HCT116 (cell line): Measurements from ENCODE around the gene ZDHHC1. TPM values are rescaled to one million over a fixed set of nuclear protein-coding genes. Genes with fewer than 3 reads are reported as not detected.
A peak's percentile ranks its signal among the peaks of the same experiment; 100 is the strongest.
"Not testable (repeated sequence)": the region's sequence is repeated elsewhere in the genome, so short reads cannot be mapped to it uniquely, and the experiment has no call there.

Source experiments
- ATAC-seq: fragments of 200-7000 bp; cut with Tn5 transposase; 2 replicates; pipeline ENCODE4 v1.9.1; 2020; ENCODE audit warnings: mild to moderate bottlenecking, moderate library complexity
- BruUV-seq: library from RNA; stranded (reverse); fragments of 400-500 nt; replicated peaks from 2 replicates; lab custom pipeline; 2021; lab: Mats Ljungman, UMichigan
- CTCF ChIA-PET: fragments of 300-600 bp; sonication (Branson Sonifier 250); formaldehyde crosslinking; loops from one replicate; lab custom pipeline; 2021; ENCODE audit warnings: antibody characterized with exemption; lab: Charles Lee
- POLR2A ChIA-PET: fragments of 300-600, 350-600 bp; sonication (Branson Sonifier 250); formaldehyde crosslinking; loops from one replicate; lab custom pipeline; 2021; ENCODE audit warnings: antibody characterized with exemption; lab: Charles Lee
- RAD21 ChIA-PET, 2 experiments: fragments of 300-600 bp; sonication (Branson Sonifier 250); formaldehyde crosslinking; loops; one replicate each; lab custom pipeline; 2023; ENCODE audit warnings: low total read pairs in 2 of 2; ENCODE audit not compliant: uncharacterized antibody in 2 of 2, unreplicated experiment in 2 of 2, low non-redundant PET in 1 of 2; lab: Charles Lee
- DNase-seq: peaks from one replicate; pipeline ENCODE4 v3.0.0-alpha.2; 2010; ENCODE audit warnings: low read depth, low spot score
- H2AFZ ChIP-seq: fragments of 200-600 bp; shearing (Covaris generic), sonication (generic); 2 replicates; pipeline ENCODE4 v1.6.1; 2017; ENCODE audit warnings: low read depth, mixed run types, mixed read lengths, antibody characterized with exemption, low read length; ENCODE audit not compliant: poor library complexity, severe bottlenecking
- H3K27ac ChIP-seq: 2 replicates; pipeline ENCODE4 v1.5.1; 2012; ENCODE audit warnings: low read depth, low read length
- H3K27me3 ChIP-seq: fragments of 200-600 bp; sonication (generic); 2 replicates; pipeline ENCODE4 v1.6.1; 2016; ENCODE audit warnings: mixed run types, low read length, mixed read lengths; ENCODE audit not compliant: insufficient read depth
- H3K36me3 ChIP-seq, 2 experiments: fragments of 200-500 bp in 1 of 2; fragments of 200-600 bp in 1 of 2; sonication (Bioruptor generic) in 1 of 2; sonication (generic) in 1 of 2; 2 replicates each; pipeline versions ENCODE4 v1.5.1 to v1.6.1; 2014 to 2016; ENCODE audit warnings: low read length in 2 of 2, inconsistent platforms in 1 of 2, mixed read lengths in 1 of 2, mixed run types in 1 of 2; ENCODE audit not compliant: insufficient read depth in 2 of 2, control insufficient read depth in 1 of 2
- H3K4me1 ChIP-seq, 2 experiments: fragments of 200-600 bp in 1 of 2; sonication (generic) in 1 of 2; 2 replicates each; pipeline versions ENCODE4 v1.5.1 to v1.6.1; 2012 to 2017; ENCODE audit warnings: low read length in 2 of 2, inconsistent platforms in 1 of 2, mild to moderate bottlenecking in 1 of 2, mixed read lengths in 1 of 2, mixed run types in 1 of 2, moderate library complexity in 1 of 2; ENCODE audit not compliant: insufficient read depth in 2 of 2, control insufficient read depth in 1 of 2
- H3K4me2 ChIP-seq: fragments of 200-600 bp; sonication (generic); 2 replicates; pipeline ENCODE4 v1.6.1; 2017; ENCODE audit warnings: mixed run types, low read length, mixed read lengths
- H3K4me3 ChIP-seq, 2 experiments: fragments of 200-600 bp in 1 of 2; sonication (generic) in 1 of 2; replicated peaks in 1 of 2; 2 replicates each; pipeline ENCODE4 v1.5.1; 2011 to 2016; ENCODE audit warnings: low read length in 2 of 2, control low read depth in 1 of 2, low read depth in 1 of 2, mild to moderate bottlenecking in 1 of 2, mixed read lengths in 1 of 2, mixed run types in 1 of 2
- H3K79me2 ChIP-seq: fragments of 200-600 bp; sonication (generic); 2 replicates; pipeline ENCODE4 v1.6.1; 2017; ENCODE audit warnings: mild to moderate bottlenecking, mixed run types, low read length, moderate library complexity, mixed read lengths; ENCODE audit not compliant: insufficient read depth
- H3K9ac ChIP-seq: fragments of 200-600 bp; sonication (generic); 2 replicates; pipeline ENCODE4 v1.6.1; 2016; ENCODE audit warnings: low read length, mixed read lengths
- H3K9me2 ChIP-seq: fragments of 200-600 bp; sonication (generic), shearing (Covaris generic); 2 replicates; pipeline ENCODE4 v1.6.1; 2017; ENCODE audit warnings: mixed run types, mild to moderate bottlenecking, moderate library complexity; ENCODE audit not compliant: insufficient read depth
- H3K9me3 ChIP-seq, 2 experiments: fragments of 200-500 bp in 1 of 2; fragments of 200-600 bp in 1 of 2; sonication (Bioruptor generic) in 1 of 2; sonication (generic) in 1 of 2; 2 replicates each; pipeline ENCODE4 v1.6.1; 2014 to 2017; ENCODE audit warnings: low read length in 2 of 2, mixed read lengths in 2 of 2, inconsistent platforms in 1 of 2, low read depth in 1 of 2, mild to moderate bottlenecking in 1 of 2, mixed run types in 1 of 2, moderate library complexity in 1 of 2; ENCODE audit not compliant: control insufficient read depth in 1 of 2, insufficient read depth in 1 of 2
- H4K20me1 ChIP-seq: fragments of 200-600 bp; sonication (generic), shearing (Covaris generic); 2 replicates; pipeline ENCODE4 v1.6.1; 2017; ENCODE audit warnings: mixed run types, mild to moderate bottlenecking, moderate library complexity; ENCODE audit not compliant: insufficient read depth
- ELF1 ChIP-seq: IDR thresholded peaks from 2 replicates; pipeline ENCODE4 v1.6.1; 2012; ENCODE audit warnings: low read depth, borderline replicate concordance
- EZH2phosphoT487 ChIP-seq: fragments of 200-600 bp; IDR thresholded peaks from 2 replicates; pipeline ENCODE4 v1.6.1; 2018; ENCODE audit warnings: antibody characterized with exemption, borderline replicate concordance
- FOSL1 ChIP-seq: IDR thresholded peaks from 2 replicates; pipeline ENCODE4 v1.6.1; 2012; ENCODE audit warnings: low read depth
- SIN3A ChIP-seq: IDR thresholded peaks from 2 replicates; pipeline ENCODE4 v1.6.1; 2012; ENCODE audit warnings: low read depth
- ZNF274 ChIP-seq: fragments of 200-500 bp; sonication (Bioruptor generic); IDR thresholded peaks from 2 replicates; pipeline ENCODE4 v1.6.1; 2014; ENCODE audit warnings: mild to moderate bottlenecking, low read depth, low read length, inconsistent platforms
- intact Hi-C: fragments of 100-400 bp; cut with micrococcal nuclease; formaldehyde crosslinking; loops from 2 replicates; pipeline ENCODE4 v1.10.0; 2022
- total RNA-seq: library from RNA; stranded (reverse); gene quantifications from one replicate; pipeline ENCODE4 v1.2.1, GENCODE V29; 2021; ENCODE audit not compliant: unreplicated experiment
- TF ChIP-seq, protein P1 (sequence below): IDR thresholded peaks from 2 replicates; pipeline ENCODE4 v1.6.1; 2012; ENCODE audit warnings: low read depth
- TF ChIP-seq, protein P2 (sequence below): IDR thresholded peaks from 2 replicates; pipeline ENCODE4 v1.6.1; 2012
- TF ChIP-seq, protein P3 (sequence below), 3 experiments: fragments of 200-600 bp in 1 of 3; sonication (generic) in 1 of 3; IDR thresholded peaks in 2 of 3; conservative IDR thresholded peaks in 1 of 3; 2 replicates each; pipeline ENCODE4 v1.5.1; 2012 to 2017; ENCODE audit warnings: low read depth in 2 of 3, low read length in 2 of 3, antibody characterized with exemption in 1 of 3, borderline replicate concordance in 1 of 3, control low read depth in 1 of 3, mild to moderate bottlenecking in 1 of 3, mixed read lengths in 1 of 3, mixed run types in 1 of 3, moderate library complexity in 1 of 3; ENCODE audit not compliant: insufficient read depth in 1 of 3
- TF ChIP-seq, protein P4 (sequence below): IDR thresholded peaks from 2 replicates; pipeline ENCODE4 v1.6.1; 2012

Gene ZDHHC1
- total RNA-seq, 1 experiment from 2014 or later: 9.1 TPM

DNA sequence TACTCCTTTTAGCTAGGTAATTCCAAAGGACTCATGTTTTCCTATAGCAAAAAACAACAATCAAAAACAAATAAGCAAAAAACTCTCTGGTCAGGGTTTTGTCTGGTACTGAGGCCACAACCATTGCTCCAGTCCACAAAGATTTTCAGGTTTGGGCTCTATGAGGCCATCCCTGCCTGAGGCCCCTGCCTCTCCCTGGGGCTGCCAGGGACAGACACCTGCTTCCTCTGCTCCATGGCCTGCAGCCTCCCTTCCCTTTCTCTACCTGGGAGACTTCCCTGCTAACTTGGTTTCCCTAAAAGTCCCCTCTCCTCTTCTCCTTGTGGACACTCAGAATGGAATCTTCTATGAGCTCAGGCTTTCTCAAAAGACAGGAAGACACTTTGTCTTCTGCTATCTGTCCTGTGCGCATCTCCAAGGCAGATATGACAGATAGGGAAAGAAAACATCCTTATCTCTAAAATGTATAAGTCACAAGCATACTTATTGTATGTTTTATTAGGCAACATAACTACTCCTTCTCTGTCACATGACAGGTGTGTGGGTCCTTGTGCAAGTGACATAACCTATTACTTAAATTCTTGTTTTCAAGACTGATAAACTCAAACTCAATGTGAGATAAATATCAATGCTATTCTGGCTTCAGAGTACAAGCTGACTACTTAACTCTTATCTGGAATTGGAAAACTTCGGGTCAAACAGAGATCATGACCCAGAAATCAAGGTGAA lies 1.2 kb upstream of the ZDHHC1 start:
- Histone ChIP-seq H3K4me1 (peaks cover 10 to 19% of the 10 kb centered on the region in 2 experiments; a peak in 3 of 4 replicates), H4K20me1 (no peaks in the 10 kb centered on the region), H3K4me2 (no peak overlapping the region), H3K9me3 (no peaks in the 10 kb centered on the region), H3K27ac (no peak overlapping the region), H3K79me2 (no peaks in the 10 kb centered on the region), H3K36me3 (no peaks in the 10 kb centered on the region), H3K9me2 (no peaks in the 10 kb centered on the region), H3K4me3 (no peak overlapping the region), H3K27me3 (no peaks in the 10 kb centered on the region), H3K9ac (no peak overlapping the region), H2AFZ (no peak overlapping the region)
- no TSS peak for BruUV-seq
- ATAC-seq (no peak), DNase-seq (no peak)
- intact Hi-C loops: loop anchor here (5.0 kb wide), 1 partner anchor 170 kb away; the partner anchor contains the start of genes FHOD1 and SLC9A5
- TF ChIP-seq, protein P1, sequence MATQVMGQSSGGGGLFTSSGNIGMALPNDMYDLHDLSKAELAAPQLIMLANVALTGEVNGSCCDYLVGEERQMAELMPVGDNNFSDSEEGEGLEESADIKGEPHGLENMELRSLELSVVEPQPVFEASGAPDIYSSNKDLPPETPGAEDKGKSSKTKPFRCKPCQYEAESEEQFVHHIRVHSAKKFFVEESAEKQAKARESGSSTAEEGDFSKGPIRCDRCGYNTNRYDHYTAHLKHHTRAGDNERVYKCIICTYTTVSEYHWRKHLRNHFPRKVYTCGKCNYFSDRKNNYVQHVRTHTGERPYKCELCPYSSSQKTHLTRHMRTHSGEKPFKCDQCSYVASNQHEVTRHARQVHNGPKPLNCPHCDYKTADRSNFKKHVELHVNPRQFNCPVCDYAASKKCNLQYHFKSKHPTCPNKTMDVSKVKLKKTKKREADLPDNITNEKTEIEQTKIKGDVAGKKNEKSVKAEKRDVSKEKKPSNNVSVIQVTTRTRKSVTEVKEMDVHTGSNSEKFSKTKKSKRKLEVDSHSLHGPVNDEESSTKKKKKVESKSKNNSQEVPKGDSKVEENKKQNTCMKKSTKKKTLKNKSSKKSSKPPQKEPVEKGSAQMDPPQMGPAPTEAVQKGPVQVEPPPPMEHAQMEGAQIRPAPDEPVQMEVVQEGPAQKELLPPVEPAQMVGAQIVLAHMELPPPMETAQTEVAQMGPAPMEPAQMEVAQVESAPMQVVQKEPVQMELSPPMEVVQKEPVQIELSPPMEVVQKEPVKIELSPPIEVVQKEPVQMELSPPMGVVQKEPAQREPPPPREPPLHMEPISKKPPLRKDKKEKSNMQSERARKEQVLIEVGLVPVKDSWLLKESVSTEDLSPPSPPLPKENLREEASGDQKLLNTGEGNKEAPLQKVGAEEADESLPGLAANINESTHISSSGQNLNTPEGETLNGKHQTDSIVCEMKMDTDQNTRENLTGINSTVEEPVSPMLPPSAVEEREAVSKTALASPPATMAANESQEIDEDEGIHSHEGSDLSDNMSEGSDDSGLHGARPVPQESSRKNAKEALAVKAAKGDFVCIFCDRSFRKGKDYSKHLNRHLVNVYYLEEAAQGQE: no peak
- no peak for TF ChIP-seq ELF1
- TF ChIP-seq SIN3A: no peak
- TF ChIP-seq ZNF274: no peak
- TF ChIP-seq, protein P2, sequence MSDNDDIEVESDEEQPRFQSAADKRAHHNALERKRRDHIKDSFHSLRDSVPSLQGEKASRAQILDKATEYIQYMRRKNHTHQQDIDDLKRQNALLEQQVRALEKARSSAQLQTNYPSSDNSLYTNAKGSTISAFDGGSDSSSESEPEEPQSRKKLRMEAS: no peak
- TF ChIP-seq EZH2phosphoT487: no peak
- TF ChIP-seq FOSL1: no peak
- TF ChIP-seq, protein P3, sequence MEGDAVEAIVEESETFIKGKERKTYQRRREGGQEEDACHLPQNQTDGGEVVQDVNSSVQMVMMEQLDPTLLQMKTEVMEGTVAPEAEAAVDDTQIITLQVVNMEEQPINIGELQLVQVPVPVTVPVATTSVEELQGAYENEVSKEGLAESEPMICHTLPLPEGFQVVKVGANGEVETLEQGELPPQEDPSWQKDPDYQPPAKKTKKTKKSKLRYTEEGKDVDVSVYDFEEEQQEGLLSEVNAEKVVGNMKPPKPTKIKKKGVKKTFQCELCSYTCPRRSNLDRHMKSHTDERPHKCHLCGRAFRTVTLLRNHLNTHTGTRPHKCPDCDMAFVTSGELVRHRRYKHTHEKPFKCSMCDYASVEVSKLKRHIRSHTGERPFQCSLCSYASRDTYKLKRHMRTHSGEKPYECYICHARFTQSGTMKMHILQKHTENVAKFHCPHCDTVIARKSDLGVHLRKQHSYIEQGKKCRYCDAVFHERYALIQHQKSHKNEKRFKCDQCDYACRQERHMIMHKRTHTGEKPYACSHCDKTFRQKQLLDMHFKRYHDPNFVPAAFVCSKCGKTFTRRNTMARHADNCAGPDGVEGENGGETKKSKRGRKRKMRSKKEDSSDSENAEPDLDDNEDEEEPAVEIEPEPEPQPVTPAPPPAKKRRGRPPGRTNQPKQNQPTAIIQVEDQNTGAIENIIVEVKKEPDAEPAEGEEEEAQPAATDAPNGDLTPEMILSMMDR (IDR thresholded peaks at IDR 0.05 in 2 of 3, conservative IDR thresholded peaks at IDR 0.05 in 1 of 3; ENCODE audit: borderline replicate concordance in 1 of 3, insufficient read depth in 1 of 3, low read depth in 2 of 3, low read length in 2 of 3): no peak
- TF ChIP-seq, protein P4, sequence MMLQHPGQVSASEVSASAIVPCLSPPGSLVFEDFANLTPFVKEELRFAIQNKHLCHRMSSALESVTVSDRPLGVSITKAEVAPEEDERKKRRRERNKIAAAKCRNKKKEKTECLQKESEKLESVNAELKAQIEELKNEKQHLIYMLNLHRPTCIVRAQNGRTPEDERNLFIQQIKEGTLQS: no peak
- ChIA-PET POLR2A (no interaction called here), CTCF (interaction anchor here (0.8 to 1.5 kb wide), 4 partner anchors 10 to 219 kb away, joined by 3 to 7 read pairs (median 6); no protein-coding TSS in a partner anchor), RAD21 (no interaction called here)

DNA sequence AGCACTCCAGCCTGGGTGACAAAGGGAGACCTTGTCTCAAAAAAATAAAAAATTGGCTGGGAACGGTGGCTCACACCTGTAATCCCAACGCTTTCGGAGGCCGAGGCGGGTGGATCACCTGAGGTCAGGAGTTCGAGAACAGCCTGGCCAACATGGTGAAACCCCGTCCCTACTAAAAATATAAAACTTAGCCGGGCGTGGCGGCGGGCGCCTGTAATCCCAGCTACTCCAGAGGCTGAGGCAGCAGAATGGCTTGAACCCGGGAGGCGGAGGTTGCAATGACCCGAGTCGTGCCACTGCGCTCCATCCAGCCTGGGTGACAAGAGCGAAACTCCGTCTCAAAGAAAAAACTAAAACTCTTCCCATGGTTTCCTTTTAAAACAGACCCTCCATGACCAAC lies 856 bp downstream of the ZDHHC1 start:
- peak overlapping the region; percentile 76 for H3K27ac ChIP-seq
- H3K27me3 ChIP-seq, H3K36me3 ChIP-seq, H3K79me2 ChIP-seq, CTCF ChIA-PET, BruUV-seq, H4K20me1 ChIP-seq, H2AFZ ChIP-seq, H3K9me3 ChIP-seq, H3K9me2 ChIP-seq, RAD21 ChIA-PET, DNase-seq, POLR2A ChIA-PET, ATAC-seq: not testable (repeated sequence)
- H3K4me3 ChIP-seq: peak overlapping the region; percentile 82 to 92
- peaks cover 10 to 19% of the 10 kb centered on the region in 2 experiments; a peak in 3 of 4 replicates for H3K4me1 ChIP-seq
- peak overlapping the region; percentile 86 for H3K4me2 ChIP-seq
- intact Hi-C loops: loop anchor here (5.0 kb wide), 1 partner anchor 168 kb away; the partner anchor contains the start of genes FHOD1 and SLC9A5
- H3K9ac ChIP-seq: peak overlapping the region; percentile 89
